ENCODE results near the gene PRSS53. TPM values are rescaled to one million over a fixed set of nuclear protein-coding genes. Genes with fewer than 3 reads are reported as not detected.

Gene PRSS53
- total RNA-seq, 1 experiment from 2014 or later, result 3.8 TPM

DNA sequence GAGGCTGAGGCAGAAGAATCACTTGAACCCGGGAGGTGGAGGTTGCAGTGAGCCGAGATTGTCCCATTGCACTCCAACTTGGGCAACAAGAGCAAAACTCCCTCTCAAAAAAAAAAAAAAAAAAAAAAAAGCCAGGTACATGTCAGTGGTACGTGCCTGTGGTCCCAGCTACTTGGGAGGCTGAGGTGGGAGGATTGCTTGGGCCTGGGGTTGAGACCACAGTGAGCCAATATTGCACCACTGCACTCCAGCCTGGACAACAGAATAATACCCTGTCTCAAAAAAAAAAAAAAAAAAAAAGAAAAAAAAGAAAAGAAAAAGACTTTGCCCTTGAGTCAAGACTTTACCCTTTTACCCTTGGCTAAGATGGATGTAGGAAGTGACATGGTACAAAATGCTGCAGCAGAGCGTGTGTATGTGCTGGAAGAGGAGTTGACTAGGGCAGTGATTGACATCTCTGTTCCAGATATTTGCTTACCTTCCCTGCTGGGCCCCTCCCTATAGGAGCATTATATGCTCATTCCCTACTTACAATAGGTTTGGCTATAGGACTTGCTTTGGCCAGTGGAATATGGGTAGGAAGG lies 44.8 kb downstream of the PRSS53 start:
- no peaks in the 10 kb centered on the region for H4K20me1 ChIP-seq (ENCODE audit: low read length)
- intact Hi-C loops (cut with micrococcal nuclease), result no loop called here
- no peaks in the 10 kb centered on the region for H3K9me3 ChIP-seq (ENCODE audit: low read length)
- H3K36me3 ChIP-seq (ENCODE audit: low read depth, low read length), result no peaks in the 10 kb centered on the region
- H3K4me1 ChIP-seq (ENCODE audit: insufficient read depth, low read length), result no peaks in the 10 kb centered on the region
- POLR2A ChIA-PET (ENCODE audit: unreplicated experiment), result no interaction called here
- CTCF ChIA-PET, result no interaction called here
- H3F3A ChIP-seq (ENCODE audit: low read length, unreplicated experiment), result no peaks in the 10 kb centered on the region
- ATAC-seq (no peak), DNase-seq (no peak)
- no peaks in the 10 kb centered on the region for H3K79me2 ChIP-seq (ENCODE audit: low read length)
- H2AFZ ChIP-seq (ENCODE audit: low read length), result no peak overlapping the region
- no peaks in the 10 kb centered on the region for H3K9me2 ChIP-seq (replicated peaks; ENCODE audit: low read length)
- no peak overlapping the region for H3K4me3 ChIP-seq (ENCODE audit: low read length)
- H3K4me2 ChIP-seq (ENCODE audit: low read length), result no peak overlapping the region
- no peak overlapping the region for H3K9ac ChIP-seq (ENCODE audit: low read length)
- H3K27me3 ChIP-seq (ENCODE audit: low read length), result no peaks in the 10 kb centered on the region
- H3K27ac ChIP-seq (ENCODE audit: low read length), result no peak overlapping the region
- TF ChIP-seq EZH2phosphoT487 (IDR thresholded peaks at IDR 0.05; ENCODE audit: borderline replicate concordance, low read length) (no peak), CTCF (conservative IDR thresholded peaks at IDR 0.05; ENCODE audit: low read depth, low read length) (no peak), EZH2 (IDR thresholded peaks at IDR 0.05; ENCODE audit: low read length, unreplicated experiment) (no peak)
- no TSS peak for BruUV-seq (replicated peaks)

- no TSS peak for BruUV-seq (replicated peaks)
- CTCF ChIA-PET, result no interaction called here
Measured at GRCh38 chr16:31043352-31043751, 45.4 kb downstream of the PRSS53 start.

More at GRCh38 chr16:31043352-31043751, 45.4 kb downstream of the PRSS53 start:
- Histone ChIP-seq H3K27me3 (ENCODE audit: low read length) (no peaks in the 10 kb centered on the region), H3K9me2 (replicated peaks; ENCODE audit: low read length) (no peaks in the 10 kb centered on the region), H3K36me3 (ENCODE audit: low read depth, low read length) (no peaks in the 10 kb centered on the region), H3F3A (ENCODE audit: low read length, unreplicated experiment) (no peaks in the 10 kb centered on the region), H3K9me3 (ENCODE audit: low read length) (no peaks in the 10 kb centered on the region), H3K79me2 (ENCODE audit: low read length) (no peaks in the 10 kb centered on the region), H3K4me2 (ENCODE audit: low read length) (no peak overlapping the region), H2AFZ (ENCODE audit: low read length) (no peak overlapping the region), H3K9ac (ENCODE audit: low read length) (no peak overlapping the region), H3K27ac (ENCODE audit: low read length) (no peak overlapping the region), H3K4me1 (ENCODE audit: insufficient read depth, low read length) (no peaks in the 10 kb centered on the region), H4K20me1 (ENCODE audit: low read length) (no peaks in the 10 kb centered on the region), H3K4me3 (ENCODE audit: low read length) (no peak overlapping the region)
- no peak for ATAC-seq
- intact Hi-C loops (cut with micrococcal nuclease), result no loop called here
- POLR2A ChIA-PET (ENCODE audit: unreplicated experiment), result interaction anchor here (0.7 kb wide), 1 partner anchor 69 kb away, joined by 3 read pairs; no protein-coding TSS in a partner anchor
- DNase-seq, result no peak
- TF ChIP-seq CTCF (conservative IDR thresholded peaks at IDR 0.05; ENCODE audit: low read depth, low read length), result no peak
- TF ChIP-seq EZH2phosphoT487 (IDR thresholded peaks at IDR 0.05; ENCODE audit: borderline replicate concordance, low read length), result no peak
- no peak for TF ChIP-seq EZH2 (IDR thresholded peaks at IDR 0.05; ENCODE audit: low read length, unreplicated experiment)
